Activated CD4-positive, alpha-beta memory T cell treated with anti-CD3 and anti-CD28 coated beads, Interleukin-2, amount 10 ng/mL, durations not matched to agents 7 days and 5 days (primary cell): ENCODE results near the gene NUDT2. TPM values are rescaled to one million over a fixed set of nuclear protein-coding genes. Genes with fewer than 3 reads are reported as not detected.
"Not testable (repeated sequence)": the region's sequence is repeated elsewhere in the genome, so short reads cannot be mapped to it uniquely, and the experiment has no call there.

ENCODE experiments used
- CTCF ChIA-PET: fragments of 350-600 bp; sonication (Branson Sonifier 250); formaldehyde crosslinking; loops from one replicate; lab custom pipeline; 2021; ENCODE audit warnings: antibody characterized with exemption, inconsistent platforms; lab: Charles Lee
- POLR2A ChIA-PET: fragments of 350-600 bp; sonication (Branson Sonifier 250); formaldehyde crosslinking; loops from one replicate; lab custom pipeline; 2021; ENCODE audit warnings: antibody characterized with exemption; lab: Charles Lee
- DNase-seq: peaks from one replicate; pipeline ENCODE4 v3.0.0-alpha.2; 2020
- H3K27ac Mint-ChIP-seq: one replicate; pipeline ENCODE4 v1.8.0; 2021; ENCODE audit warnings: mild to moderate bottlenecking, mixed read lengths
- H3K27me3 Mint-ChIP-seq: one replicate; pipeline ENCODE4 v1.8.0; 2021; ENCODE audit warnings: mixed read lengths
- H3K36me3 Mint-ChIP-seq: one replicate; pipeline ENCODE4 v1.8.0; 2021; ENCODE audit warnings: low read depth, mixed read lengths
- H3K4me1 Mint-ChIP-seq: one replicate; pipeline ENCODE4 v1.8.0; 2021; ENCODE audit warnings: mixed read lengths
- H3K4me3 Mint-ChIP-seq: one replicate; pipeline ENCODE4 v1.8.0; 2021; ENCODE audit warnings: mild to moderate bottlenecking, mixed read lengths
- H3K9me3 Mint-ChIP-seq: one replicate; pipeline ENCODE4 v1.8.0; 2021; ENCODE audit warnings: mixed read lengths
- total RNA-seq, 2 experiments: library from RNA; stranded (reverse); gene quantifications; one replicate each; pipeline ENCODE4 v1.2.3, GENCODE V29; 2021

The NUDT2 gene
- total RNA-seq, 2 experiments from 2014 or later, result 33.3 to 35.0 TPM

GRCh38 chr9:34338665-34339385 lies 9.5 kb downstream of the NUDT2 start:
- DNase-seq, result no peak
- Mint-ChIP-seq H3K4me3 (no peak overlapping the region), H3K27me3 (no peaks in the 10 kb centered on the region), H3K4me1 (peaks cover 6% of the 10 kb centered on the region), H3K27ac (no peak overlapping the region), H3K36me3 (peaks cover 29% of the 10 kb centered on the region), H3K9me3 (no peaks in the 10 kb centered on the region)
- ChIA-PET CTCF (interaction anchor here (0.9 kb wide), 1 partner anchor 41 kb away, joined by 4 read pairs; no protein-coding TSS in a partner anchor), POLR2A (no interaction called here)

- CTCF ChIA-PET, result interaction anchor here (0.7 to 1.4 kb wide), 3 partner anchors 10 to 89 kb away, joined by 3 to 5 read pairs (median 4); no protein-coding TSS in a partner anchor
- Mint-ChIP-seq H3K4me1 (no peaks in the 10 kb centered on the region), H3K9me3 (no peaks in the 10 kb centered on the region)
Measured at GRCh38 chr9:34341659-34342295, 12.4 kb downstream of the NUDT2 start.

GRCh38 chr9:34343090-34343489 lies 13.7 kb downstream of the NUDT2 start:
- H3K36me3 Mint-ChIP-seq, result peaks cover 31% of the 10 kb centered on the region
- no peak overlapping the region for H3K27ac Mint-ChIP-seq
- H3K4me1 Mint-ChIP-seq, result no peaks in the 10 kb centered on the region
- no peaks in the 10 kb centered on the region for H3K27me3 Mint-ChIP-seq
- H3K4me3 Mint-ChIP-seq, result no peak overlapping the region
- CTCF ChIA-PET, result interaction anchor here (0.6 to 1.3 kb wide), 2 partner anchors 60 to 860 kb away, joined by 3 to 4 read pairs; no protein-coding TSS in a partner anchor
- no peak for DNase-seq
- POLR2A ChIA-PET, result no interaction called here
- H3K9me3 Mint-ChIP-seq, result no peaks in the 10 kb centered on the region

More at GRCh38 chr9:34341659-34342295, 12.4 kb downstream of the NUDT2 start:
- Mint-ChIP-seq H3K4me3 (no peak overlapping the region), H3K27me3 (no peaks in the 10 kb centered on the region), H3K27ac (no peak overlapping the region), H3K36me3 (peaks cover 31% of the 10 kb centered on the region)
- POLR2A ChIA-PET, result no interaction called here
- DNase-seq, result no peak

GRCh38 chr9:34343605-34344004 lies 14.2 kb downstream of the NUDT2 start:
- CTCF ChIA-PET, result interaction anchor here (1.3 kb wide), 1 partner anchor 60 kb away, joined by 3 read pairs; no protein-coding TSS in a partner anchor
- no peaks in the 10 kb centered on the region for H3K27me3 Mint-ChIP-seq
- no peaks in the 10 kb centered on the region for H3K9me3 Mint-ChIP-seq
- POLR2A ChIA-PET, result no interaction called here
- no peaks in the 10 kb centered on the region for H3K4me1 Mint-ChIP-seq
- no peak overlapping the region for H3K4me3 Mint-ChIP-seq
- peaks cover 29% of the 10 kb centered on the region for H3K36me3 Mint-ChIP-seq
- no peak overlapping the region for H3K27ac Mint-ChIP-seq
- DNase-seq, result no peak

- no peak overlapping the region for H3K27ac Mint-ChIP-seq
- peaks cover 23% of the 10 kb centered on the region for H3K36me3 Mint-ChIP-seq
- H3K4me1 Mint-ChIP-seq, result no peaks in the 10 kb centered on the region
- CTCF ChIA-PET, result interaction anchor here (0.9 to 1.1 kb wide), 2 partner anchors 19 to 32 kb away, joined by 3 to 4 read pairs; no protein-coding TSS in a partner anchor
- no peak for DNase-seq
- POLR2A ChIA-PET, result interaction anchor here (0.9 kb wide), 1 partner anchor 11 kb away, joined by 3 read pairs; no protein-coding TSS in a partner anchor
- no peaks in the 10 kb centered on the region for H3K9me3 Mint-ChIP-seq
- no peak overlapping the region for H3K4me3 Mint-ChIP-seq
- H3K27me3 Mint-ChIP-seq, result no peaks in the 10 kb centered on the region
Measured at GRCh38 chr9:34346873-34347799, 17.8 kb downstream of the NUDT2 start.

GRCh38 chr9:34347800-34348158 lies 18.4 kb downstream of the NUDT2 start:
- peaks cover 20% of the 10 kb centered on the region for H3K36me3 Mint-ChIP-seq
- no peak overlapping the region for H3K27ac Mint-ChIP-seq
- no peaks in the 10 kb centered on the region for H3K27me3 Mint-ChIP-seq
- no peaks in the 10 kb centered on the region for H3K9me3 Mint-ChIP-seq
- H3K4me3 Mint-ChIP-seq, result no peak overlapping the region
- no peak for DNase-seq
- no peaks in the 10 kb centered on the region for H3K4me1 Mint-ChIP-seq
- POLR2A ChIA-PET, result interaction anchor here (0.9 kb wide), 1 partner anchor 12 kb away, joined by 3 read pairs; no protein-coding TSS in a partner anchor
- CTCF ChIA-PET, result interaction anchor here (1.1 kb wide), 1 partner anchor 20 kb away, joined by 3 read pairs; no protein-coding TSS in a partner anchor

- Mint-ChIP-seq H3K4me3 (no peak overlapping the region), H3K27me3 (no peaks in the 10 kb centered on the region), H3K36me3 (peaks cover 11% of the 10 kb centered on the region), H3K4me1 (no peaks in the 10 kb centered on the region), H3K27ac (no peak overlapping the region), H3K9me3 (no peaks in the 10 kb centered on the region)
- ChIA-PET CTCF (interaction anchor here (0.6 kb wide), 1 partner anchor 9 kb away, joined by 3 read pairs; no protein-coding TSS in a partner anchor), POLR2A (no interaction called here)
- DNase-seq, result no peak
Measured at GRCh38 chr9:34349324-34349723, 20.0 kb downstream of the NUDT2 start.

- POLR2A ChIA-PET, H3K27me3 Mint-ChIP-seq, DNase-seq, H3K4me1 Mint-ChIP-seq, H3K4me3 Mint-ChIP-seq, H3K9me3 Mint-ChIP-seq, H3K27ac Mint-ChIP-seq: not testable (repeated sequence)
- H3K36me3 Mint-ChIP-seq, result peaks cover 17% of the 10 kb centered on the region
- CTCF ChIA-PET, result interaction anchor here (0.6 kb wide), 1 partner anchor 235 kb away, joined by 7 read pairs; no protein-coding TSS in a partner anchor
Measured at GRCh38 chr9:34352122-34352652, 22.8 kb downstream of the NUDT2 start.

GRCh38 chr9:34352957-34353356 lies 23.6 kb downstream of the NUDT2 start:
- CTCF ChIA-PET, DNase-seq, H3K4me3 Mint-ChIP-seq, H3K9me3 Mint-ChIP-seq, H3K4me1 Mint-ChIP-seq, H3K27me3 Mint-ChIP-seq, H3K27ac Mint-ChIP-seq, POLR2A ChIA-PET: not testable (repeated sequence)
- peaks cover 21% of the 10 kb centered on the region for H3K36me3 Mint-ChIP-seq

- ChIA-PET CTCF (no interaction called here), POLR2A (interaction anchor here (2.0 kb wide), 1 partner anchor 11 kb away, joined by 6 read pairs; no protein-coding TSS in a partner anchor)
- Mint-ChIP-seq H3K27me3 (no peaks in the 10 kb centered on the region), H3K27ac (no peak overlapping the region), H3K36me3 (peaks cover 7% of the 10 kb centered on the region), H3K4me1 (peaks cover 11% of the 10 kb centered on the region), H3K9me3 (no peaks in the 10 kb centered on the region), H3K4me3 (no peak overlapping the region)
- no peak for DNase-seq
Measured at GRCh38 chr9:34362614-34363214, 33.3 kb downstream of the NUDT2 start.

- Mint-ChIP-seq H3K27ac (no peak overlapping the region), H3K27me3 (no peaks in the 10 kb centered on the region), H3K4me3 (no peak overlapping the region), H3K4me1 (peaks cover 11% of the 10 kb centered on the region), H3K36me3 (peaks cover 11% of the 10 kb centered on the region), H3K9me3 (peaks cover under 1% of the 10 kb centered on the region)
- DNase-seq, result no peak
- ChIA-PET POLR2A (interaction anchor here (2.0 kb wide), 1 partner anchor 10 kb away, joined by 6 read pairs; no protein-coding TSS in a partner anchor), CTCF (interaction anchor here (1.2 kb wide), 1 partner anchor 13 kb away, joined by 4 read pairs; the partner anchor contains the start of gene MYORG)
Measured at GRCh38 chr9:34363619-34364351, 34.4 kb downstream of the NUDT2 start.
